GM12878 (cell line): Measurements from ENCODE around the gene PLXDC1. TPM values are rescaled to one million over a fixed set of nuclear protein-coding genes. Genes with fewer than 3 reads are reported as not detected.
"Not testable (repeated sequence)": the region's sequence is repeated elsewhere in the genome, so short reads cannot be mapped to it uniquely, and the experiment has no call there.

ENCODE experiments used
- ATAC-seq: fragments of 200-7000 bp; cut with Tn5 transposase; 3 replicates; pipeline ENCODE4 v1.9.1; 2020; ENCODE audit warnings: mild to moderate bottlenecking, moderate library complexity
- BruUV-seq: library from RNA; stranded (reverse); fragments of 400-500 nt; replicated peaks from 2 replicates; lab custom pipeline; 2021; lab: Mats Ljungman, UMichigan
- CTCF ChIA-PET: fragments of 300-600 bp; sonication (Branson Sonifier 250); formaldehyde crosslinking; extraction: SDS; loops from one replicate; lab custom pipeline; 2021; ENCODE audit warnings: inconsistent platforms; lab: Yijun Ruan, JAX
- POLR2A ChIA-PET: fragments of 350-600 bp; formaldehyde crosslinking; extraction: SDS; loops from one replicate; lab custom pipeline; 2021; ENCODE audit warnings: inconsistent platforms; lab: Charles Lee
- RAD21 ChIA-PET: fragments of 300-600 bp; sonication (Branson Sonifier 250); formaldehyde crosslinking; loops from one replicate; lab custom pipeline; 2023; ENCODE audit warnings: antibody characterized with exemption; ENCODE audit not compliant: unreplicated experiment; lab: Charles Lee
- SMC1A ChIA-PET: fragments of 300-600 bp; sonication (Branson Sonifier 250); formaldehyde crosslinking; loops from one replicate; lab custom pipeline; 2023; ENCODE audit not compliant: unreplicated experiment, uncharacterized antibody; lab: Charles Lee
- DNase-seq: peaks from one replicate; pipeline ENCODE4 v3.0.0-alpha.2; 2011; ENCODE audit warnings: low read depth, low spot score
- FAIRE-seq: peaks from 3 replicates; lab custom pipeline; 2011; peaks lifted over from hg19 to GRCh38; lab: Jason Lieb, UNC
- H2AFZ ChIP-seq: 2 replicates; pipeline ENCODE4 v1.6.0; 2011; ENCODE audit warnings: low read depth, low read length, control low read depth; ENCODE audit not compliant: control insufficient read depth
- H3K27ac ChIP-seq: 2 replicates; pipeline ENCODE4 v1.5.1; 2011; ENCODE audit warnings: control low read depth; ENCODE audit not compliant: control insufficient read depth, insufficient read depth
- H3K27me3 ChIP-seq, 2 experiments: replicated peaks in 1 of 2; 2 replicates each; pipeline versions ENCODE4 v1.6.0 to v1.6.1; 2011; ENCODE audit warnings: low read length in 1 of 2; ENCODE audit not compliant: control insufficient read depth in 2 of 2, insufficient read depth in 2 of 2
- H3K36me3 ChIP-seq, 2 experiments: 2 replicates each; pipeline ENCODE4 v1.5.1; 2011; ENCODE audit warnings: low read length in 1 of 2; ENCODE audit not compliant: control insufficient read depth in 2 of 2, insufficient read depth in 2 of 2
- H3K4me1 ChIP-seq: 2 replicates; pipeline ENCODE4 v1.6.1; 2011; ENCODE audit warnings: mild to moderate bottlenecking, low read length, moderate library complexity, mixed read lengths; ENCODE audit not compliant: control insufficient read depth, insufficient read depth
- H3K4me2 ChIP-seq: 2 replicates; pipeline ENCODE4 v1.6.0; 2011; ENCODE audit warnings: control low read depth; ENCODE audit not compliant: control insufficient read depth, insufficient read depth
- H3K4me3 ChIP-seq: fragments of 200-600 bp; sonication (generic); 2 replicates; pipeline ENCODE4 v1.5.1; 2016
- H3K79me2 ChIP-seq: 2 replicates; pipeline ENCODE4 v1.6.0; 2011; ENCODE audit warnings: low read length; ENCODE audit not compliant: control insufficient read depth, insufficient read depth
- H3K9ac ChIP-seq: 2 replicates; pipeline ENCODE4 v1.8.0; 2011; ENCODE audit warnings: low read length, control low read depth, mixed read lengths; ENCODE audit not compliant: control insufficient read depth, insufficient read depth
- H3K9me3 ChIP-seq: replicated peaks from 3 replicates; pipeline ENCODE4 v1.5.1; 2011; ENCODE audit warnings: mild to moderate bottlenecking, low read length; ENCODE audit not compliant: control insufficient read depth, insufficient read depth
- H4K20me1 ChIP-seq: 2 replicates; pipeline ENCODE4 v1.6.0; 2011; ENCODE audit not compliant: control insufficient read depth, insufficient read depth
- BCL11A ChIP-seq: IDR thresholded peaks from 2 replicates; pipeline ENCODE4 v1.6.1; 2011; ENCODE audit warnings: low read depth, low read length
- BMI1 ChIP-seq: fragments of 450-650 bp; IDR thresholded peaks from 2 replicates; pipeline ENCODE4 v1.6.1; 2016; ENCODE audit warnings: mild to moderate bottlenecking, moderate library complexity, borderline replicate concordance
- FOXK2 ChIP-seq: fragments of 450-650 bp; IDR thresholded peaks from 2 replicates; pipeline ENCODE4 v1.6.1; 2017; ENCODE audit warnings: mild to moderate bottlenecking, moderate library complexity
- IKZF1 ChIP-seq: fragments of 450-650 bp; conservative IDR thresholded peaks from 2 replicates; pipeline ENCODE4 v1.6.1; 2017; ENCODE audit warnings: antibody characterized with exemption, mild to moderate bottlenecking
- NFYB ChIP-seq: IDR thresholded peaks from 2 replicates; pipeline ENCODE4 v1.6.1; 2011; ENCODE audit warnings: low read depth, mild to moderate bottlenecking, low read length, improper control_type of control experiment, moderate library complexity; ENCODE audit not compliant: insufficient read depth
- PAX8 ChIP-seq: fragments of 450-650 bp; IDR thresholded peaks from 2 replicates; pipeline ENCODE4 v1.6.1; 2017; ENCODE audit warnings: mild to moderate bottlenecking, moderate library complexity
- RBBP5 ChIP-seq: fragments of 200-600 bp; sonication (generic); conservative IDR thresholded peaks from 2 replicates; pipeline ENCODE4 v1.6.1; 2016
- SMARCA5 ChIP-seq: fragments of 450-650 bp; IDR thresholded peaks from 2 replicates; pipeline ENCODE4 v1.6.1; 2017; ENCODE audit warnings: mild to moderate bottlenecking
- TARDBP ChIP-seq: IDR thresholded peaks from 2 replicates; pipeline ENCODE4 v1.6.1; 2016; ENCODE audit warnings: borderline replicate concordance
- ZNF207 ChIP-seq: fragments of 450-650 bp; IDR thresholded peaks from 2 replicates; pipeline ENCODE4 v1.6.1; 2014; ENCODE audit warnings: antibody characterized with exemption, mild to moderate bottlenecking, borderline replicate concordance
- ZNF384 ChIP-seq: IDR thresholded peaks from 2 replicates; pipeline ENCODE4 v1.6.1; 2012; ENCODE audit warnings: low read depth, mild to moderate bottlenecking, low read length, improper control_type of control experiment, borderline replicate concordance
- ZNF622 ChIP-seq: fragments of 450-650 bp; IDR thresholded peaks from 2 replicates; pipeline ENCODE4 v1.6.1; 2017; ENCODE audit warnings: mild to moderate bottlenecking, inconsistent platforms
- ZSCAN29 ChIP-seq: fragments of 450-650 bp; IDR thresholded peaks from 2 replicates; pipeline ENCODE4 v1.6.1; 2017; ENCODE audit warnings: mild to moderate bottlenecking, moderate library complexity
- ZZZ3 ChIP-seq: IDR thresholded peaks from 2 replicates; pipeline ENCODE4 v1.6.1; 2011; ENCODE audit warnings: low read depth; ENCODE audit not compliant: control insufficient read depth, insufficient read length
- WGBS: methylation state at CpG from one replicate; pipeline ENCODE4 v1.1.6; 2016; ENCODE audit warnings: low lambda C conversion rate; ENCODE audit not compliant: insufficient replicate concordance, insufficient coverage; ENCODE audit errors: missing lambda C conversion rate; 5-methylcytosine and 5-hydroxymethylcytosine counted together
- in situ Hi-C: fragments of 300-500 bp; cut with MboI; formaldehyde crosslinking; loops from 9 replicates; pipeline ENCODE4 v1.14.3; 2018; ENCODE audit warnings: mixed read lengths
- intact Hi-C: fragments of 100-400 bp; cut with micrococcal nuclease; formaldehyde crosslinking; loops from one replicate; pipeline ENCODE4 v1.14.2; 2022; ENCODE audit not compliant: unreplicated experiment
- polyA plus RNA-seq, 11 experiments: library from polyadenylated mRNA; depleted of rRNA in 4 of 11; unstranded in 6 of 11; stranded (reverse) in 5 of 11; fragments of >200 nt; fragmentation: Nextera tagmentation in 4 of 11; fragmentation: Illumina TruSeq in 1 of 11; extraction: Ambion mirVana in 4 of 11; extraction: Trizol in 1 of 11; gene quantifications; 1 replicate in 1 of 11; 2 replicates in 10 of 11; pipeline versions ENCODE4 v1.2.1 to v1.2.3, GENCODE V29; 2011 to 2016; ENCODE audit warnings: inconsistent platforms in 2 of 11, missing spikeins in 2 of 11, low read depth in 1 of 11
- total RNA-seq, 4 experiments: library from RNA; depleted of rRNA in 3 of 4; stranded (reverse); fragments of >200 nt in 3 of 4; fragmentation: Illumina TruSeq in 1 of 4; extraction: Trizol in 1 of 4; gene quantifications; 2 replicates each; pipeline versions ENCODE4 v1.2.1 to v1.2.3, GENCODE V29; 2013 to 2021
- TF ChIP-seq, protein P1 (sequence below): fragments of 450-650 bp; IDR thresholded peaks from 2 replicates; pipeline ENCODE4 v1.6.1; 2017; ENCODE audit warnings: mild to moderate bottlenecking

Gene PLXDC1
- total and polyA plus RNA-seq, 10 of the 15 experiments (the other 5 are each of a cell fraction or from before 2014, with no cell fraction given), result 0.03 to 0.30 (median 0.22) TPM; not detected in 7

DNA sequence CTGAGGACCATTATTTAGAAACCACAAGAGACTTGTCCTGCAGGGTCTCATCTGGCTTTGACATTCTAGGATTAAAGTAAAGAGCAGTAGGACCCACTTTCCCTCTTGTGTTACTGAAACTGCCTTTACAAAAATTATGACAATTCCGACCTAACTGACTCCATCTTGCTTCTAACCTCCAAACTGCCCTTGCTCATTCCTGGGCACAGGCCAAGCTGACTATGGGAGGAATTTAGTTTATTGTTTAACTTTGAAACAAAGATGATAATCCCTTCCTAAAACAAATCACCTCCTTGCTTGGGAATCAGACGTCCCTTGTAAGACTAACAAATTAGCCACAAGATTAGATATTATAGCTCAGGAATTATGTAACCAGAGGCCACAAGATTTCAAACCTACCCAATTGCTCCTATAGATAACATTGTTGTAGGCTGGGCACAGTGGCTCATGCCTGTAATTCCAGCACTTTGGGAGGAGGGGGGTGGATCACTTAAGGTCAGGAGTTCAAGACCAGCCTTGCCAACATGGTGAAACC is 97.3 kb downstream of the PLXDC1 start:
- no peak overlapping the region for H3K9ac ChIP-seq
- SMC1A ChIA-PET, result no interaction called here
- H3K79me2 ChIP-seq, result no peaks in the 10 kb centered on the region
- no peaks in the 10 kb centered on the region for H4K20me1 ChIP-seq
- no peak overlapping the region for H3K4me3 ChIP-seq
- CTCF ChIA-PET, result no interaction called here
- 0 out of 2 replicates have a peak, but pooled peaks cover 4% of the 10 kb centered on the region for H3K4me1 ChIP-seq
- RAD21 ChIA-PET, result interaction anchor here (0.6 to 1.5 kb wide), 2 partner anchors 100 to 116 kb away, joined by 3 to 4 read pairs; no protein-coding TSS in a partner anchor
- DNase-seq (no peak), FAIRE-seq (no peak), ATAC-seq (no peak)
- 25% methylated on average over 2 of the region's 2 CpGs for WGBS
- TF ChIP-seq, protein P1, sequence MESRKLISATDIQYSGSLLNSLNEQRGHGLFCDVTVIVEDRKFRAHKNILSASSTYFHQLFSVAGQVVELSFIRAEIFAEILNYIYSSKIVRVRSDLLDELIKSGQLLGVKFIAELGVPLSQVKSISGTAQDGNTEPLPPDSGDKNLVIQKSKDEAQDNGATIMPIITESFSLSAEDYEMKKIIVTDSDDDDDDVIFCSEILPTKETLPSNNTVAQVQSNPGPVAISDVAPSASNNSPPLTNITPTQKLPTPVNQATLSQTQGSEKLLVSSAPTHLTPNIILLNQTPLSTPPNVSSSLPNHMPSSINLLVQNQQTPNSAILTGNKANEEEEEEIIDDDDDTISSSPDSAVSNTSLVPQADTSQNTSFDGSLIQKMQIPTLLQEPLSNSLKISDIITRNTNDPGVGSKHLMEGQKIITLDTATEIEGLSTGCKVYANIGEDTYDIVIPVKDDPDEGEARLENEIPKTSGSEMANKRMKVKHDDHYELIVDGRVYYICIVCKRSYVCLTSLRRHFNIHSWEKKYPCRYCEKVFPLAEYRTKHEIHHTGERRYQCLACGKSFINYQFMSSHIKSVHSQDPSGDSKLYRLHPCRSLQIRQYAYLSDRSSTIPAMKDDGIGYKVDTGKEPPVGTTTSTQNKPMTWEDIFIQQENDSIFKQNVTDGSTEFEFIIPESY, result no peak
- no peak for TF ChIP-seq PAX8
- no peak for TF ChIP-seq RBBP5
- TF ChIP-seq ZNF622, result no peak
- TF ChIP-seq NFYB, result no peak
- TF ChIP-seq ZNF207, result no peak
- TF ChIP-seq BMI1, result no peak
- TF ChIP-seq FOXK2, result no peak
- no peak for TF ChIP-seq IKZF1
- no peak for TF ChIP-seq TARDBP
- TF ChIP-seq ZSCAN29, result no peak
- no peak for TF ChIP-seq ZNF384
- TF ChIP-seq SMARCA5, result no peak
- no peak for TF ChIP-seq ZZZ3
- no peak for TF ChIP-seq BCL11A
- POLR2A ChIA-PET, result no interaction called here
- intact Hi-C loops (no loop called here), in situ Hi-C loops (no loop called here)
- H3K9me3 ChIP-seq, result no peaks in the 10 kb centered on the region; the same call in 2 of the 3 replicates
- no TSS peak for BruUV-seq
- H3K27ac ChIP-seq, result no peak overlapping the region
- H3K27me3 ChIP-seq, result no peaks in the 10 kb centered on the region
- H3K36me3 ChIP-seq, result no peaks in the 10 kb centered on the region
- no peak overlapping the region for H3K4me2 ChIP-seq
- no peak overlapping the region for H2AFZ ChIP-seq

DNA sequence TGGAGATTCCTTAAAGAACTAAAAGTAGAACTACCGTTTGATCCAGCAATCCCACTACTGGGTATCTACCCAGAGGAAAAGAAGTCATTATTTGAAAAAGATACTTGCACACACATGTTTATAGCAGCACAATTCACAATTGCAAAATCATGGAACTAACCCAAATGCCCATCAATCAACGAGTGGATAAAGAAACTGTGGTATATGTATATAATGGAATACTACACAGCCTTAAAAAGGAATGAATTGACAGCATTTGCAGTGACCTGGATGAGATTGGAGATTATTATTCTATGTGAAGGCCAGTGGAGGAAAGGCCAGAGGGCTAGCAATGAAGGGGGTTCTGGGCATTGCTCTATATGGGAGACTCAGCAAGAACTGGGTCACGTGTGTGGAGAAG is 99.0 kb downstream of the PLXDC1 start:
- H3K27ac ChIP-seq, in situ Hi-C loops, H3K9ac ChIP-seq, H3K36me3 ChIP-seq, FAIRE-seq, BruUV-seq, ATAC-seq, CTCF ChIA-PET, H3K4me1 ChIP-seq, RAD21 ChIA-PET, SMC1A ChIA-PET, intact Hi-C loops, POLR2A ChIA-PET, H4K20me1 ChIP-seq, H3K4me2 ChIP-seq, DNase-seq, H3K79me2 ChIP-seq, H2AFZ ChIP-seq, H3K27me3 ChIP-seq, H3K4me3 ChIP-seq, H3K9me3 ChIP-seq: not testable (repeated sequence)
- 17% methylated on average over 3 of the region's 3 CpGs for WGBS
